Kidney (tissue), 14 donors: ENCODE measurements around the gene NDUFS4. TPM values are rescaled to one million over a fixed set of nuclear protein-coding genes. Genes with fewer than 3 reads are reported as not detected.
"Not testable (repeated sequence)": the region's sequence is repeated elsewhere in the genome, so short reads cannot be mapped to it uniquely, and the experiment has no call there.

ENCODE experiments used
- DNase-seq, 5 donors: peaks; one replicate each; pipeline ENCODE4 v3.0.0-alpha.2; 2013 to 2020
- FAIRE-seq: peaks from 2 replicates; lab custom pipeline; 2012; peaks lifted over from hg19 to GRCh38; lab: Jason Lieb, UNC
- H3K27ac ChIP-seq, 2 donors: one replicate each; pipeline ENCODE4 v1.7.0; 2013; ENCODE audit warnings: low read depth in 2 of 2, low read length in 2 of 2, inconsistent platforms in 1 of 2
- H3K27me3 ChIP-seq: one replicate; pipeline ENCODE4 v1.7.1; 2013; ENCODE audit warnings: low read length, inconsistent platforms; ENCODE audit not compliant: control insufficient read depth, insufficient read depth
- H3K36me3 ChIP-seq, 3 donors: one replicate each; pipeline versions ENCODE4 v1.7.0 to v1.7.1; 2013; ENCODE audit warnings: low read length in 3 of 3, control low read depth in 1 of 3, inconsistent platforms in 1 of 3; ENCODE audit not compliant: insufficient read depth in 3 of 3, control insufficient read depth in 2 of 3
- H3K4me1 ChIP-seq, 3 donors: one replicate each; pipeline versions ENCODE4 v1.7.0 to v1.7.1; 2013; ENCODE audit warnings: low read length in 3 of 3, inconsistent platforms in 1 of 3, low read depth in 1 of 3; ENCODE audit not compliant: control insufficient read depth in 2 of 3, insufficient read depth in 2 of 3
- H3K4me3 ChIP-seq, 3 donors: one replicate each; pipeline versions ENCODE4 v1.7.0 to v1.8.1; 2013; ENCODE audit warnings: low read length in 3 of 3, control low read depth in 1 of 3, inconsistent platforms in 1 of 3
- H3K9ac ChIP-seq, 3 donors: one replicate each; pipeline versions ENCODE4 v1.7.0 to v1.7.1; 2013; ENCODE audit warnings: low read length in 3 of 3, control low read depth in 1 of 3, inconsistent platforms in 1 of 3
- H3K9me3 ChIP-seq, 3 donors: one replicate each; pipeline versions ENCODE4 v1.7.0 to v1.7.1; 2013; ENCODE audit warnings: low read length in 3 of 3, control low read depth in 1 of 3, inconsistent platforms in 1 of 3; ENCODE audit not compliant: control insufficient read depth in 2 of 3, insufficient read depth in 1 of 3
- intact Hi-C: fragments of 100-400 bp; cut with DNase I; formaldehyde crosslinking; loops from one replicate; pipeline ENCODE4 v1.11.1; 2022
- polyA plus RNA-seq: library from polyadenylated mRNA; stranded (reverse); fragments of 350-450 nt; fragmentation: Illumina TruSeq; extraction: RNeasy Lipid Tissue Mini Kit (QIAGEN cat#74804); gene quantifications from one replicate; pipeline ENCODE4 v1.2.3, GENCODE V29; 2014; ENCODE audit warnings: low read depth, low replicate concordance; ENCODE audit not compliant: insufficient read depth
- total RNA-seq: library from RNA; stranded (reverse); fragmentation: NEBNext Ultra II Directional; extraction: Animal tissue kit (Norgen Biotek cat#: 25700); gene quantifications from one replicate; pipeline ENCODE4 v1.2.1, GENCODE V29; 2021
- TF ChIP-seq, protein P1 (sequence below): IDR thresholded peaks from 3 replicates; pipeline ENCODE4 v1.5.1; 2012; ENCODE audit warnings: mild to moderate bottlenecking, moderate library complexity, borderline replicate concordance; ENCODE audit not compliant: insufficient read depth; ENCODE audit errors: extremely low read depth
- donor health status: control.
- donor health status: control.
- donor health status: control.
- donor health status: control.
- donor health status: control.
- donor health status: DM: yes; HTN: yes; CAD: no.
- donor health status: Normal renal cell carcinoma (clear cell type).

NDUFS4 gene
- total and polyA plus RNA-seq, 2 donors from 2014 or later = 73.9 to 219 TPM

DNA sequence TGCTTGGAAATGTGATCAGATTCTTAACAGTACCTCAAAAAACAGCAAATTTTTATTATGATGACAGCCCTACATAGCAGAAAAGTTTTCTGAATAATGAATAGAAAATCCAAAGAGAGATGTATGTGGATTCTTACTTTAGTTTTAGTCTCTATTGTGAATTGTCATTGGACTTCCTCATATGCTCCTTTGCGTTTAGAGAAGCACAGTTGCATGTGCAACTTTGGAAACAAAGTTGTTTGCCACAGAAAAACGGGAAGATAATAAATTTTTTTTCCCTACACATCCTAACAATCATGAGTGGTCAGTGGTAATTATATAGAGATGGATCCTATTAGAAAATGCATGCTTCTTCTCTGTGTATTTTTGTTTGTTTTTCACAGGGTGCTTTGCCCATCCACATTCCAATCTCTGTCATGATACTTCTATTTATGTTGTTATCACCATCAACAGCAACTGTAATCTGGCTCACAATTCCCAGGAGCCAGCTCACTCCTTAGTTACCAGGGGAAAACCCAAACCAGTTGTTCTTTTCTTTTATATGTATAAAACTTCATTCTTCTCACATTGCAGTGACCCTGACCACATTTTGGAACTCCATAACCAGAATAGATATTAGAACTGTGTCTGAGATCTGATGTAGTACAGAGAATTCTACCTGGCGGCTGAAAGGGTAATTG, 118.7 kb downstream of the NDUFS4 start:
- TF ChIP-seq, protein P1, sequence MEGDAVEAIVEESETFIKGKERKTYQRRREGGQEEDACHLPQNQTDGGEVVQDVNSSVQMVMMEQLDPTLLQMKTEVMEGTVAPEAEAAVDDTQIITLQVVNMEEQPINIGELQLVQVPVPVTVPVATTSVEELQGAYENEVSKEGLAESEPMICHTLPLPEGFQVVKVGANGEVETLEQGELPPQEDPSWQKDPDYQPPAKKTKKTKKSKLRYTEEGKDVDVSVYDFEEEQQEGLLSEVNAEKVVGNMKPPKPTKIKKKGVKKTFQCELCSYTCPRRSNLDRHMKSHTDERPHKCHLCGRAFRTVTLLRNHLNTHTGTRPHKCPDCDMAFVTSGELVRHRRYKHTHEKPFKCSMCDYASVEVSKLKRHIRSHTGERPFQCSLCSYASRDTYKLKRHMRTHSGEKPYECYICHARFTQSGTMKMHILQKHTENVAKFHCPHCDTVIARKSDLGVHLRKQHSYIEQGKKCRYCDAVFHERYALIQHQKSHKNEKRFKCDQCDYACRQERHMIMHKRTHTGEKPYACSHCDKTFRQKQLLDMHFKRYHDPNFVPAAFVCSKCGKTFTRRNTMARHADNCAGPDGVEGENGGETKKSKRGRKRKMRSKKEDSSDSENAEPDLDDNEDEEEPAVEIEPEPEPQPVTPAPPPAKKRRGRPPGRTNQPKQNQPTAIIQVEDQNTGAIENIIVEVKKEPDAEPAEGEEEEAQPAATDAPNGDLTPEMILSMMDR = no peak
- Histone ChIP-seq H3K9ac (no peak overlapping the region), H3K27ac (no peak overlapping the region), H3K9me3 (no peaks in the 10 kb centered on the region), H3K36me3 (no peaks in the 10 kb centered on the region), H3K4me1 (no peaks in the 10 kb centered on the region), H3K4me3 (no peak overlapping the region), H3K27me3 (no peaks in the 10 kb centered on the region)
- DNase-seq = no peak
- intact Hi-C loops = no loop called here
- FAIRE-seq = no peak

DNA sequence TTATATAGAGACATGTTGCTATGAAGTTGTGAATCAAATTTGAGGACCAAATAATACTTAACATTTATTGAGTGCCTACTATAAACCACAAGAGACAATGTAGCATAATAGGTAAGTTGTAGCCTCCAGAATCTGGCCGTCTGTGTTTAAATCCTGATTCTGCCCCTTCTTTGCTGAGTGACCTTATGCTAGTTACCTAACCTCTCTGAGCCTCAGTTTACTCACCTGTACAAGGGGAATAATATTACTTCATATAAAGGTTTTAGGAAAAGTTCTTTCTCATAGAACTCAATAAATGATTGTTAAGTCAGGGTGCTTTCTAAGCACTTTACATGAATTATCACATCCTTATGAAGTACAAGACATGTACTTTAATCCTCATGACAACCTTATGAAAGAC, 120.6 kb downstream of the NDUFS4 start:
- no peaks in the 10 kb centered on the region for H3K27me3 ChIP-seq
- no peak for DNase-seq
- H3K4me1 ChIP-seq = no peaks in the 10 kb centered on the region
- H3K9ac ChIP-seq = no peak overlapping the region
- intact Hi-C loops = no loop called here
- FAIRE-seq = no peak
- no peak overlapping the region for H3K4me3 ChIP-seq
- TF ChIP-seq, protein P1 = no peak
- no peaks in the 10 kb centered on the region for H3K36me3 ChIP-seq
- H3K9me3 ChIP-seq = no peaks in the 10 kb centered on the region
- no peak overlapping the region for H3K27ac ChIP-seq

DNA sequence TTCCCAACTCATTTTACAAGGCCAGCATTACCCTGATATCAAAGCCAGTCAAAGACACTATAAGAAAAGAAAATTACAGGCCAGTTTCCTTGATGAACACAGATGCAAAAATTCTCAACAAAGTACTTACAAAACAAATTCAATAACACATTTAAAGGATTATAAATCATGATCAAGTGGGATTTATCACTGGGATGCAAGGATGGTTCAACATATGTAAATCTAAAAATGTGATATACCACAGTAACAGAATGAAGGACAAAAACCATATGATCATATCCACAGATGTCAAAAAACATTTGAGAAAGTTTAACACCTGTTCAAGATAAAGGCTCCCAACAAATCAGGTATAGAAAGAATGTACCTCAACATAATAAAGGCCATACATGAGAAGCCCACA, 130.6 kb downstream of the NDUFS4 start:
- Histone ChIP-seq H3K27me3 (no peaks in the 10 kb centered on the region), H3K4me3 (no peak overlapping the region), H3K9ac (no peak overlapping the region), H3K36me3 (no peaks in the 10 kb centered on the region), H3K4me1 (no peaks in the 10 kb centered on the region), H3K27ac (no peak overlapping the region), H3K9me3 (peaks cover 0 to 33% (median 13%) of the 10 kb centered on the region in 3 donors)
- DNase-seq (no peak), FAIRE-seq (no peak)
- intact Hi-C loops = no loop called here
- TF ChIP-seq, protein P1 = no peak

DNA sequence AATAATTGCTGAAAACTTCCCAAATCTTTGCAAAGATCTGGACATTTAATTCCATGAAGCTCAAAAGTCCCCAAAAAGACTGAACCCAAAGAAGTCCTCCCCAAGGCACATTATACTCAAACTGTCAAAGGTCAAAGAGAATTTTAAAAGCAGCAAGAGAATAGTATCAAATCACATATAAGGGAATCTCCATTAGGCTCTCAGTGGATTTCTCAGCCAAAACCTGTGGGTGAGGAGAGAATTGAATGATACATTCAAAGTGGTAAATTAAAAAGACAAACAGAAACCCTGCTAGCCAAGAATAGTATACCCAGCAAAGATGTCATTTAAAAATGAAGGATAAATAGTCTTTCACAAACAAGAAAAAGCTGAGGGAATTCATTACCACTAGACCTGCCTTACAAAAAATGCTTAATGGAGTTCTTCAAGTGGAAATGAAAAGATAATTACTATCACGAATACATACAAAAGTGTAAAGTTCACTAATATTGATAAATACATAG, 134.1 kb downstream of the NDUFS4 start:
- no peak for DNase-seq
- FAIRE-seq = no peak
- Histone ChIP-seq H3K27me3 (no peaks in the 10 kb centered on the region), H3K27ac (no peak overlapping the region), H3K36me3 (no peaks in the 10 kb centered on the region), H3K9ac (no peak overlapping the region), H3K9me3 (peaks cover 0 to 54% (median 13%) of the 10 kb centered on the region in 3 donors), H3K4me1 (no peaks in the 10 kb centered on the region), H3K4me3 (no peak overlapping the region)
- TF ChIP-seq, protein P1 = no peak
- intact Hi-C loops = no loop called here

DNA sequence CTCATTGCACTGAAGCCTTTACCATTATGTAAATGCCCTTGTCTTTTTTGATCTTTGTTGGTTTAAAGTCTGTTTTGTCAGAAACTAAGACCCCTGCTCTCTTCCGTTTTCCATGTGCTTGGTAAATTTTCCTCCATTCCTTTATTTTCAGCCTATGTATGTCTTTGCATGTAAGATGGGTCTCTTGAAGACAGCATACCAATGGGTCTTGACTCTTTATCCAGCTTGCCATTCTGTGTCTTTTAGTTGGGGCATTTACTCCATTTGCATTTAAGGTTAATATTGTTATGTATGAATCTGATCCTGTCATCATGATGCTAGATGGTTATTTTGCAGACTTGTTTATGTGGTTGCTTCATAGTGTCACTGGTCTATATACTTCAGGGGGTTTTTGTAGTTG, 150.0 kb downstream of the NDUFS4 start:
- H3K27me3 ChIP-seq, H3K27ac ChIP-seq, DNase-seq, H3K9ac ChIP-seq, H3K36me3 ChIP-seq, FAIRE-seq, H3K4me3 ChIP-seq, H3K4me1 ChIP-seq, intact Hi-C loops: not testable (repeated sequence)
- H3K9me3 ChIP-seq = peaks cover 0 to 19% (median 2%) of the 10 kb centered on the region in 3 donors
